Kidney (tissue), 14 donors: ENCODE measurements around the gene C11orf21. TPM values are rescaled to one million over a fixed set of nuclear protein-coding genes. Genes with fewer than 3 reads are reported as not detected.

Source experiments
- DNase-seq, 5 donors: peaks; one replicate each; pipeline ENCODE4 v3.0.0-alpha.2; 2013 to 2020
- FAIRE-seq: peaks from 2 replicates; lab custom pipeline; 2012; peaks lifted over from hg19 to GRCh38; lab: Jason Lieb, UNC
- H3K27ac ChIP-seq, 2 donors: one replicate each; pipeline ENCODE4 v1.7.0; 2013; ENCODE audit warnings: low read depth in 2 of 2, low read length in 2 of 2, inconsistent platforms in 1 of 2
- H3K27me3 ChIP-seq: one replicate; pipeline ENCODE4 v1.7.1; 2013; ENCODE audit warnings: low read length, inconsistent platforms; ENCODE audit not compliant: control insufficient read depth, insufficient read depth
- H3K36me3 ChIP-seq, 3 donors: one replicate each; pipeline versions ENCODE4 v1.7.0 to v1.7.1; 2013; ENCODE audit warnings: low read length in 3 of 3, control low read depth in 1 of 3, inconsistent platforms in 1 of 3; ENCODE audit not compliant: insufficient read depth in 3 of 3, control insufficient read depth in 2 of 3
- H3K4me1 ChIP-seq, 3 donors: one replicate each; pipeline versions ENCODE4 v1.7.0 to v1.7.1; 2013; ENCODE audit warnings: low read length in 3 of 3, inconsistent platforms in 1 of 3, low read depth in 1 of 3; ENCODE audit not compliant: control insufficient read depth in 2 of 3, insufficient read depth in 2 of 3
- H3K4me3 ChIP-seq, 3 donors: one replicate each; pipeline versions ENCODE4 v1.7.0 to v1.8.1; 2013; ENCODE audit warnings: low read length in 3 of 3, control low read depth in 1 of 3, inconsistent platforms in 1 of 3
- H3K9ac ChIP-seq, 3 donors: one replicate each; pipeline versions ENCODE4 v1.7.0 to v1.7.1; 2013; ENCODE audit warnings: low read length in 3 of 3, control low read depth in 1 of 3, inconsistent platforms in 1 of 3
- H3K9me3 ChIP-seq, 3 donors: one replicate each; pipeline versions ENCODE4 v1.7.0 to v1.7.1; 2013; ENCODE audit warnings: low read length in 3 of 3, control low read depth in 1 of 3, inconsistent platforms in 1 of 3; ENCODE audit not compliant: control insufficient read depth in 2 of 3, insufficient read depth in 1 of 3
- CTCF ChIP-seq: IDR thresholded peaks from 3 replicates; pipeline ENCODE4 v1.5.1; 2012; ENCODE audit warnings: mild to moderate bottlenecking, moderate library complexity, borderline replicate concordance; ENCODE audit not compliant: insufficient read depth; ENCODE audit errors: extremely low read depth
- intact Hi-C: fragments of 100-400 bp; cut with DNase I; formaldehyde crosslinking; loops from one replicate; pipeline ENCODE4 v1.11.1; 2022
- polyA plus RNA-seq: library from polyadenylated mRNA; stranded (reverse); fragments of 350-450 nt; fragmentation: Illumina TruSeq; extraction: RNeasy Lipid Tissue Mini Kit (QIAGEN cat#74804); gene quantifications from one replicate; pipeline ENCODE4 v1.2.3, GENCODE V29; 2014; ENCODE audit warnings: low read depth, low replicate concordance; ENCODE audit not compliant: insufficient read depth
- total RNA-seq: library from RNA; stranded (reverse); fragmentation: NEBNext Ultra II Directional; extraction: Animal tissue kit (Norgen Biotek cat#: 25700); gene quantifications from one replicate; pipeline ENCODE4 v1.2.1, GENCODE V29; 2021
- donor health status: control.
- donor health status: control.
- donor health status: control.
- donor health status: control.
- donor health status: control.
- donor health status: DM: yes; HTN: yes; CAD: no.
- donor health status: Normal renal cell carcinoma (clear cell type).

C11orf21 gene
- total and polyA plus RNA-seq, 2 donors from 2014 or later, result 0.17 to 4.9 TPM

DNA sequence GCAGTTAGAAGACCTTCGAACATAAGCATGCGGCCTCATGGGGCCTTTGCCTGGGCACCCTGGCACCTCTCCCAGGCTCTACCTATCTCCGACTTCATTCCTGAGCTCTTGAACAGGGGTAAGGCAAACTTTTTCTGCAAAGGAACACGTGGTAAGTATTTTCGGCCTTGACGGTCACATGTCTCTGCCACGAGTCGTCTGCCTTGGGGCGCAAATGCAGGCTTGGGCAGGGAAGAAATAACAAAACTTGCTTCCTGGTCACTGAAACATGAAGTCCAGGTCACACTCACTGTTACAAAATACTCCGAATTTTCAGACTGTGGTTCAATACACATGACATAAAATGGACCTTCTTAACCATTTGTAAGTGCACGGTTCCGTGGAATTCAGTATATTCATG is 27.9 kb downstream of the C11orf21 start:
- Histone ChIP-seq H3K4me3 (no peak overlapping the region), H3K36me3 (no peaks in the 10 kb centered on the region), H3K9ac (no peak overlapping the region), H3K4me1 (peaks cover 0 to 10% (median 0%) of the 10 kb centered on the region in 3 donors), H3K27ac (no peak overlapping the region), H3K9me3 (no peaks in the 10 kb centered on the region), H3K27me3 (peaks cover 3% of the 10 kb centered on the region)
- TF ChIP-seq CTCF, result no peak
- intact Hi-C loops, result no loop called here
- no peak for FAIRE-seq
- peak in 2 of 5 donors; percentile 8 to 82 for DNase-seq

- Histone ChIP-seq H3K9ac (no peak overlapping the region), H3K27ac (no peak overlapping the region)
- intact Hi-C loops, result no loop called here
Measured at GRCh38 chr11:2273311-2273710, 28.4 kb downstream of the C11orf21 start.

DNA sequence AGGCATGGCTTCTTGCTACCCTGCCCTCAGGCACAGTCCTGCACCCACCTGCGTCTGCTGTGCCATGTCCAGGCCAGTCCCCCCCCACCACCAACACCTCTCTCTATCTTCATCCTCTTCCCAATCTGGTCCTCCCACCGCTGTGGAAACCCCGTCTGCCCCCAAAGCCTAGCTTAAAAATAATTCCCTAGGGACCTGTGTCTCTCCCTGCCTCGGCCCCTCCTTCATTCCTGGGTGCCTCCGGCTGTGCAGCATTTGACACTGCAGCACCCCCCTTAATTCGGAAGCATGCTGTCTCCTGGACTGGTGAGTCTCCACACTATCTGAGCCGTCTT is 28.8 kb downstream of the C11orf21 start:
- no peak for TF ChIP-seq CTCF

More at GRCh38 chr11:2273311-2273710, 28.4 kb downstream of the C11orf21 start:
- no peaks in the 10 kb centered on the region for H3K36me3 ChIP-seq
- DNase-seq (no peak), FAIRE-seq (no peak)
- H3K4me3 ChIP-seq, result no peak overlapping the region
- no peak for TF ChIP-seq CTCF
- H3K9me3 ChIP-seq, result no peaks in the 10 kb centered on the region
- H3K27me3 ChIP-seq, result peaks cover 3% of the 10 kb centered on the region
- peaks cover 0 to 10% (median 0%) of the 10 kb centered on the region in 3 donors for H3K4me1 ChIP-seq

More for the DNA sequence above, 28.8 kb downstream of the C11orf21 start:
- DNase-seq (peak in 2 of 5 donors; percentile 6 to 53), FAIRE-seq (no peak)
- H3K4me1 ChIP-seq, result peaks cover 0 to 10% (median 0%) of the 10 kb centered on the region in 3 donors
- H3K9ac ChIP-seq, result no peak overlapping the region
- H3K36me3 ChIP-seq, result no peaks in the 10 kb centered on the region
- intact Hi-C loops, result no loop called here
- no peaks in the 10 kb centered on the region for H3K9me3 ChIP-seq
- H3K27ac ChIP-seq, result no peak overlapping the region
- H3K27me3 ChIP-seq, result peaks cover 3% of the 10 kb centered on the region
- no peak overlapping the region for H3K4me3 ChIP-seq
